H1 (cell line): Measurements from ENCODE around the gene ACOT6. TPM values are rescaled to one million over a fixed set of nuclear protein-coding genes. Genes with fewer than 3 reads are reported as not detected.

ENCODE experiments used
- BCL11A ChIP-seq, 2 experiments: IDR thresholded peaks; one replicate each; pipeline ENCODE4 v1.6.1; 2011; ENCODE audit warnings: low read depth in 2 of 2, low read length in 2 of 2, mild to moderate bottlenecking in 2 of 2
- CHD2 ChIP-seq: IDR thresholded peaks from 2 replicates; pipeline ENCODE4 v1.6.1; 2012; ENCODE audit warnings: low read length, improper control_type of control experiment
- CHD7 ChIP-seq: fragments of 300-600 bp; sonication (generic); IDR thresholded peaks from 2 replicates; pipeline ENCODE4 v1.7.1; 2012; ENCODE audit warnings: low read length, moderate library complexity, mild to moderate bottlenecking, inconsistent platforms; ENCODE audit not compliant: insufficient replicate concordance
- EP300 ChIP-seq, 2 experiments: IDR thresholded peaks; 1 replicate in 1 of 2; 2 replicates in 1 of 2; pipeline ENCODE4 v1.6.1; 2011 to 2012; ENCODE audit warnings: low read depth in 2 of 2, low read length in 2 of 2, mild to moderate bottlenecking in 2 of 2, borderline replicate concordance in 1 of 2, inconsistent platforms in 1 of 2, moderate library complexity in 1 of 2
- polyA plus RNA-seq, 7 experiments: library from polyadenylated mRNA; depleted of rRNA in 3 of 7; stranded (reverse) in 5 of 7; unstranded in 2 of 7; fragments of >200 nt in 5 of 7; fragments of 200-250 nt in 2 of 7; gene quantifications; 1 replicate in 5 of 7; 2 replicates in 1 of 7; 4 replicates in 1 of 7; pipeline versions ENCODE4 v1.2.1 to v1.2.3, GENCODE V29; 2011 to 2013; ENCODE audit warnings: missing spikeins in 2 of 7, mixed read lengths in 2 of 7
- total RNA-seq: library from RNA; stranded (reverse); fragmentation: NEBNext Ultra II Directional; extraction: Animal tissue kit (Norgen Biotek cat#: 25700); gene quantifications from 2 replicates; pipeline ENCODE4 v1.2.1, GENCODE V29; 2021

The ACOT6 gene
- total and polyA plus RNA-seq, 2 of the 8 experiments (the other 6 are each of a cell fraction or from before 2014, with no cell fraction given), result not detected

- TF ChIP-seq CHD7, result no peak
- no peak for TF ChIP-seq BCL11A (IDR thresholded peaks at IDR 0.05; ENCODE audit: low read depth in 2 of 2, low read length in 2 of 2)
- TF ChIP-seq CHD2, result no peak
- no peak for TF ChIP-seq EP300 (IDR thresholded peaks at IDR 0.05; ENCODE audit: borderline replicate concordance in 1 of 2, low read depth in 2 of 2, low read length in 2 of 2)
These were observed 25.5 kb downstream of the ACOT6 start (continued) for GRCh38 chr14:73637830-73638229.
